Fibroblast of villous mesenchyme (primary cell): ENCODE data around the gene KDM5A. TPM values are rescaled to one million over a fixed set of nuclear protein-coding genes. Genes with fewer than 3 reads are reported as not detected.

ENCODE experiments used
- DNase-seq: peaks from one replicate; pipeline ENCODE4 v3.0.0-alpha.2; 2010; ENCODE audit warnings: low read depth
- H3K4me3 ChIP-seq: 2 replicates; pipeline ENCODE4 v1.5.1; 2011; ENCODE audit warnings: low read depth, mild to moderate bottlenecking, low read length
- CTCF ChIP-seq: IDR thresholded peaks from 2 replicates; pipeline ENCODE4 v1.5.1; 2012; ENCODE audit warnings: low read depth, mild to moderate bottlenecking, low read length; ENCODE audit not compliant: insufficient read depth
- total RNA-seq: library from RNA; depleted of rRNA; stranded (reverse); fragments of >200 nt; gene quantifications from 2 replicates; pipeline ENCODE4 v1.2.3, GENCODE V29; 2012

The KDM5A gene
- total RNA-seq, 1 donor, result 77.3 TPM

- no peak for DNase-seq
- no peak overlapping the region for H3K4me3 ChIP-seq
- TF ChIP-seq CTCF, result no peak
Observed at GRCh38 chr12:234891-235415, 154.2 kb downstream of the KDM5A start.

GRCh38 chr12:234019-234418 is 155.1 kb downstream of the KDM5A start:
- no peak for DNase-seq
- H3K4me3 ChIP-seq, result no peak overlapping the region
- TF ChIP-seq CTCF, result no peak

GRCh38 chr12:233615-233968 is 155.5 kb downstream of the KDM5A start:
- TF ChIP-seq CTCF, result no peak
- no peak overlapping the region for H3K4me3 ChIP-seq
- DNase-seq, result no peak

GRCh38 chr12:232731-233614 is 156.1 kb downstream of the KDM5A start:
- no peak for DNase-seq
- H3K4me3 ChIP-seq, result no peak overlapping the region
- TF ChIP-seq CTCF, result no peak

GRCh38 chr12:230925-231671 is 158.0 kb downstream of the KDM5A start:
- DNase-seq, result no peak
- H3K4me3 ChIP-seq, result no peak overlapping the region
- no peak for TF ChIP-seq CTCF

Other genes starting within 250 kb of the KDM5A start
- gene SLC6A12, start 175.2 kb downstream of the KDM5A start, total RNA-seq, result not detected in 2 replicates
- gene SLC6A13, start 126.5 kb downstream of the KDM5A start, total RNA-seq, result not detected in 2 replicates
- gene CCDC77, start 12.3 kb upstream of the KDM5A start, total RNA-seq, result 9.1 and 9.7 TPM in 2 replicates
- under 0.01 TPM in 2 replicates for gene B4GALNT3, start 70.6 kb upstream of the KDM5A start, total RNA-seq